Measurements from ENCODE around the gene LAMA4.
A peak's percentile ranks its signal among the peaks of the same experiment; 100 is the strongest.
"Not testable (repeated sequence)": the region's sequence is repeated elsewhere in the genome, so short reads cannot be mapped to it uniquely, and the experiment has no call there.

Gene LAMA4

GRCh38 chr6:112216662-112217551, 37.5 kb downstream of the LAMA4 start:
- peak; percentile 89 for DNase-seq (ENCODE audit: low read depth)

GRCh38 chr6:112215488-112216284, 38.7 kb downstream of the LAMA4 start:
- DNase-seq (ENCODE audit: low read depth), result peak; percentile 39

GRCh38 chr6:112214739-112215269, 39.6 kb downstream of the LAMA4 start:
- no peak for DNase-seq (ENCODE audit: low read depth)

- no peak for DNase-seq (ENCODE audit: low read depth)
Measured at GRCh38 chr6:112210852-112211251, 43.5 kb downstream of the LAMA4 start.

- no peak for DNase-seq (ENCODE audit: low read depth)
Measured at GRCh38 chr6:112209131-112209530, 45.2 kb downstream of the LAMA4 start.

GRCh38 chr6:112207776-112208175, 46.6 kb downstream of the LAMA4 start:
- DNase-seq (ENCODE audit: low read depth), result no peak

- DNase-seq (ENCODE audit: low read depth), result no peak
Measured at GRCh38 chr6:112207131-112207530, 47.2 kb downstream of the LAMA4 start.

GRCh38 chr6:112206110-112206458, 48.3 kb downstream of the LAMA4 start:
- no peak for DNase-seq (ENCODE audit: low read depth)

GRCh38 chr6:112205427-112206109, 48.8 kb downstream of the LAMA4 start:
- peak; percentile 52 for DNase-seq (ENCODE audit: low read depth)

- DNase-seq (ENCODE audit: low read depth), result no peak
Measured at GRCh38 chr6:112204350-112204706, 50.0 kb downstream of the LAMA4 start.

- DNase-seq (ENCODE audit: low read depth), result peak; percentile 97
Measured at GRCh38 chr6:112203577-112204349, 50.6 kb downstream of the LAMA4 start.

- DNase-seq (ENCODE audit: low read depth), result no peak
Measured at GRCh38 chr6:112202639-112203341, 51.6 kb downstream of the LAMA4 start.

GRCh38 chr6:112200185-112200914, 54.0 kb downstream of the LAMA4 start:
- not testable (repeated sequence) for DNase-seq (ENCODE audit: low read depth)

GRCh38 chr6:112199001-112199403, 55.4 kb downstream of the LAMA4 start:
- DNase-seq (ENCODE audit: low read depth), result no peak

- DNase-seq (ENCODE audit: low read depth), result no peak
Measured at GRCh38 chr6:112198582-112198981, 55.8 kb downstream of the LAMA4 start.

- DNase-seq (ENCODE audit: low read depth), result no peak
Measured at GRCh38 chr6:112197636-112198035, 56.7 kb downstream of the LAMA4 start.

GRCh38 chr6:112196306-112196705, 58.1 kb downstream of the LAMA4 start:
- DNase-seq (ENCODE audit: low read depth), result no peak

- DNase-seq (ENCODE audit: low read depth), result no peak
Measured at GRCh38 chr6:112195166-112195565, 59.2 kb downstream of the LAMA4 start.

GRCh38 chr6:112194511-112194910, 59.9 kb downstream of the LAMA4 start:
- DNase-seq (ENCODE audit: low read depth), result no peak

- DNase-seq (ENCODE audit: low read depth), result no peak
Measured at GRCh38 chr6:112193535-112194051, 60.8 kb downstream of the LAMA4 start.

All from HS-5 (cell line).